ENCODE measurements around the gene B3GNT4. TPM values are rescaled to one million over a fixed set of nuclear protein-coding genes. Genes with fewer than 3 reads are reported as not detected.

The B3GNT4 gene
- total RNA-seq, 3 donors from 2014 or later: 0.26 to 0.82 (median 0.66) TPM

- intact Hi-C loops (cut with DNase I, micrococcal nuclease): no loop called here
- DNase-seq (no peak), ATAC-seq (no peak)
- Histone ChIP-seq H3K4me1 (ENCODE audit: low read depth) (no peaks in the 10 kb centered on the region), H3K4me3 (no peak overlapping the region), H3K9me3 (no peaks in the 10 kb centered on the region), H3K36me3 (ENCODE audit: low read depth) (no peaks in the 10 kb centered on the region)
- no peak for TF ChIP-seq CTCF (IDR thresholded peaks at IDR 0.05)
Observed at GRCh38 chr12:122184517-122184916, 19.0 kb upstream of the B3GNT4 start.

DNA sequence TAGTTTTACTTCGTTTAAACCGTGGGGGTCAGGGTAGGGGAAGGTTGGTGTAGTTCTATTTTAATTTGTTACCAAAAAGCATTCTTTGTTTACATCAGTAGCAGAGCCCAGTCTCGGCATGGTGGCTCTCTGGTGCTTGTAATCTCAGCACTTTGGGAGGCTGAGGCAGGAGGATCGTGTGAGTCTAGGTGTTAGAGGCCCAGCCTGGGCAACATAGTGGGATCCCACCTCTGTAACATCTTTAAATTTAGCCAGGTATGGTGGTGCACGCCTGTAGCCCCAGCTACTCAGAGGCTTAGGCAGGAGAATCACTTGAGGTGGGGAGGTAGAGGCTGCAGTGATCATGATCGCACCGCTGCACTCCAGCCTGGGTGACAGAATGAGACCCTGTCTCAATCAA is 18.4 kb upstream of the B3GNT4 start:
- Histone ChIP-seq H3K4me1 (ENCODE audit: low read depth) (no peaks in the 10 kb centered on the region), H3K4me3 (no peak overlapping the region), H3K9me3 (no peaks in the 10 kb centered on the region), H3K36me3 (ENCODE audit: low read depth) (no peaks in the 10 kb centered on the region)
- intact Hi-C loops (cut with DNase I, micrococcal nuclease): no loop called here
- ATAC-seq (no peak), DNase-seq (no peak)
- TF ChIP-seq CTCF (IDR thresholded peaks at IDR 0.05): no peak

DNA sequence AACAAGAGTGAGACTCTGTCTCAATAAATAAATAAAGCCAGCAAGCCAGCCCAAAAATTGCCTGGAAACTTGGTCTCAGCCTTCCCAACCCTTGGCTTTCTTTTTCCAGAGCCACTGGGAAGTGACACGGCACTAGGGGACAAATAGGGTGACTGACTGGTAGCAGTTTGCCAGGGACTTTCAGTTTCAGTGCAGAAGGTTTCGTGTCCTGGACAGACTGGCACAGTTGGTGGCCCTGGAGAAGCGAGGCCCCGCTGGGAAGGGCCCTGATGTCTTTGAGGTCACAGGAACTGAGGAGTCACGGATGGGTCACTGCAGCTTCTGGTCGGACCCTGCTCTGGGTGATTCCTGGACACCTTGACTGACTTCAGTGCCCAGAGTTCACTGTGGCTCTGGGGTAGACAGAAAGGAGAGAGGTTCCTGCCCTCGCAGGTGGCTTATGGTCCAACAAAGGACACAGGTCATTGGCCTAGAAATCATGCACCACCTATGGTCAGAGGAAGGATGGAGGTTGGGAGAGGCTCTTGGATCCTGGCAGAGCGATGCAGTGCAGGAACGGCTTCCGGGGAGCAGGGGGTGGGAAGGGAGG is 17.9 kb upstream of the B3GNT4 start:
- no peak for ATAC-seq
- no peaks in the 10 kb centered on the region for H3K4me1 ChIP-seq (ENCODE audit: low read depth)
- intact Hi-C loops (cut with DNase I, micrococcal nuclease): no loop called here
- no peaks in the 10 kb centered on the region for H3K36me3 ChIP-seq (ENCODE audit: low read depth)
- no peak for DNase-seq
- no peaks in the 10 kb centered on the region for H3K9me3 ChIP-seq
- no peak overlapping the region for H3K4me3 ChIP-seq
- TF ChIP-seq CTCF (IDR thresholded peaks at IDR 0.05): no peak

DNA sequence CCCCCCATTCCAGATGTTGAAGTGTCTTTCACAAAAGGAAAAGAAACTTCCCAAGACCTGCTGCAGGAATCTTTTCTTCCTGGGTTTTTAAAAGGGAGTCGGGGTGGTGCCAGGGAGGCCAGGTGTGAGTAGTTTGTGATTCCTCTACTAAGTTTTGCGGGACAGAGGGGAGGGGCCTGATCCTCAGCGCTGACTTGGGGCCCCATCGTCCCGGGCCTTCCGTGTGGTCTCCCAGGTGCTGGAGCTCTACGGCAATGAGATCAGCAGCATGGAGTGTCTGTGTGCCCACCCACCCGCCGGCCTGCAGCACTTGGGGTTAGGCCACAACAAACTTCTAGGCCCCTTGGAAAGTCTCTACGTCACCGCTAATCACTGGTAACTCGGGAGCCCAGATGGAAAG is 16.0 kb upstream of the B3GNT4 start:
- no peaks in the 10 kb centered on the region for H3K9me3 ChIP-seq
- TF ChIP-seq CTCF (IDR thresholded peaks at IDR 0.05): no peak
- no peaks in the 10 kb centered on the region for H3K4me1 ChIP-seq (ENCODE audit: low read depth)
- intact Hi-C loops (cut with DNase I, micrococcal nuclease): no loop called here
- ATAC-seq (no peak), DNase-seq (peak in 1 of 3 donors; percentile 32)
- H3K36me3 ChIP-seq (ENCODE audit: low read depth): no peaks in the 10 kb centered on the region
- no peak overlapping the region for H3K4me3 ChIP-seq

DNA sequence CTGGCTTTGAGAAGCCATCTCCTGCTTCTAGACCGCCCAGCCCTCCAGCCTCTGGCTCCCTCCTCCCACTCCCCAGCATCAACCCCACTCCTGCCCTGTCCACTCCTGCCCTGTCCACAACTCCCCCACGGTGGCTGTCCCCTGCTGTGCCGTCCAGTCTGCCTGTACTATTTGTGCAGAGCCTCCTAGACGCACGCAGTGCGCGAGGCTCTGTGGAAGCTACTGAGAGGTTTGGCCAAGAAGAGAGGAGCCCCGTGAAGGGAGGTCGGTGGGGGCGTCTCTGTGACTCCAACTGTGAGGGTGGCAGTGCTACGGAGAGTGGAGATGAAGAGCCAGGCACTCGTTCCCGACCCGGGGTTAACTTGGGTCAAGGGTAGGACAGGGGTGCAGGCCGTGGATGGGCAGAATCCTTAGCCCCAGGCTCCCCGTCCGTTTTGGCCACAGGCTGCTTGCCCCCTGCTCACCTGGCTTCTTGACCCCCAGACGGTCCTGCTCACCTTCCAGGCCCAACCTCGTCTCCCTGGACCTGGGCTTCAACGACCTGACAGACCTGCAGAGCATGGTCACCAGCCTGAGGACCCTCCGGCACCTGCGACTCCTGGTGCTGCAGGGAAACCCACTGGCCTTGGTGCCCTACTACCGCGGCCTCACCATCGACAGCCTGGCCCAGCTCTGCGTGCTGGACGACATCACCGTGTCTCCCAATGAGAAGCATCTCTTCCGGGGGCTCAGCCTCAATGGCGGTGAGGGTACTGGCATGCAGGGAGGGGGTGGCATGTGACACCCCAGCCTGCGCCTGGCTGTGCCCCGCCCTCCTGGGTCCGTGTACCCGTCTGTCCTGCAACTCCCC is 13.7 kb upstream of the B3GNT4 start:
- no peaks in the 10 kb centered on the region for H3K36me3 ChIP-seq (ENCODE audit: low read depth)
- intact Hi-C loops (cut with DNase I, micrococcal nuclease): no loop called here
- peaks cover 9% of the 10 kb centered on the region for H3K4me1 ChIP-seq (ENCODE audit: low read depth)
- no peak for DNase-seq
- no peaks in the 10 kb centered on the region for H3K9me3 ChIP-seq
- TF ChIP-seq CTCF (IDR thresholded peaks at IDR 0.05): no peak
- no peak for ATAC-seq
- no peak overlapping the region for H3K4me3 ChIP-seq
